ENCODE measurements around the gene CUZD1.

DNA sequence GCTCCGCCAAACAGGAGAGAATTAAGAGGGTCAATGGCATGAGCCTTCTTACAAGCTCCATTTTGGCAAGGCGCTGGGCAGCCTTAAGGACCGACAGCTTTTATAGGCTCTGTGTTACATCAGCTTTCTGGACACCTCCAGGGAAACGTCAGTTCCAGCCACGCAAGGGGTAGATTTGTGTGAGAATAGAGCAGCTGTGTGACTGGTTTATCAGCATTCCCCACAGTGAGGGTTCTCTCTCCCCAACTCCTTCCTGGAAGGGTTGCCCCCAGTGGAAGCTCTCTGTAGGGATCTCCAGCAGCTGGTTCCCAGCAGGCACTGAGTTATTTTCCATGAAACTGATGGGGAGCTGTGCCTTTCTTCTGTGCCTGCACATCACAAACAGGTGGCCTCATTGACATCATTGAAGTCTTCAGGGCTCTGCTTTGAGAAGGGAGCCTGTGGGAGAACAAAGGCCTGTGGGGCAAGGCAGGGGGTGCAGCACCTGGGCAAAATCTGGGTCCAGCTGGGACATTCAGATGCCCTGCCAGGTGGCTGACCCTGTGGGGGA lies at the start of gene CUZD1:
- TF ChIP-seq POLR2AphosphoS5 (IDR thresholded peaks at IDR 0.05) (no peak), EP300 (conservative IDR thresholded peaks at IDR 0.05; ENCODE audit: poor library complexity, severe bottlenecking) (no peak), SMC3 (conservative IDR thresholded peaks at IDR 0.05; ENCODE audit: poor library complexity) (no peak), TAF1 (IDR thresholded peaks at IDR 0.05; ENCODE audit: low read depth) (no peak), EZH2 (IDR thresholded peaks at IDR 0.05; ENCODE audit: borderline replicate concordance, insufficient read depth, low read length, poor library complexity, severe bottlenecking) (no peak), RAD21 (conservative IDR thresholded peaks at IDR 0.05) (no peak), MXI1 (conservative IDR thresholded peaks at IDR 0.05; ENCODE audit: poor library complexity, severe bottlenecking) (no peak)
- TF ChIP-seq, protein P1, sequence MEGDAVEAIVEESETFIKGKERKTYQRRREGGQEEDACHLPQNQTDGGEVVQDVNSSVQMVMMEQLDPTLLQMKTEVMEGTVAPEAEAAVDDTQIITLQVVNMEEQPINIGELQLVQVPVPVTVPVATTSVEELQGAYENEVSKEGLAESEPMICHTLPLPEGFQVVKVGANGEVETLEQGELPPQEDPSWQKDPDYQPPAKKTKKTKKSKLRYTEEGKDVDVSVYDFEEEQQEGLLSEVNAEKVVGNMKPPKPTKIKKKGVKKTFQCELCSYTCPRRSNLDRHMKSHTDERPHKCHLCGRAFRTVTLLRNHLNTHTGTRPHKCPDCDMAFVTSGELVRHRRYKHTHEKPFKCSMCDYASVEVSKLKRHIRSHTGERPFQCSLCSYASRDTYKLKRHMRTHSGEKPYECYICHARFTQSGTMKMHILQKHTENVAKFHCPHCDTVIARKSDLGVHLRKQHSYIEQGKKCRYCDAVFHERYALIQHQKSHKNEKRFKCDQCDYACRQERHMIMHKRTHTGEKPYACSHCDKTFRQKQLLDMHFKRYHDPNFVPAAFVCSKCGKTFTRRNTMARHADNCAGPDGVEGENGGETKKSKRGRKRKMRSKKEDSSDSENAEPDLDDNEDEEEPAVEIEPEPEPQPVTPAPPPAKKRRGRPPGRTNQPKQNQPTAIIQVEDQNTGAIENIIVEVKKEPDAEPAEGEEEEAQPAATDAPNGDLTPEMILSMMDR (IDR thresholded peaks at IDR 0.05; ENCODE audit: poor library complexity, severe bottlenecking): no peak
- TF ChIP-seq, protein P2, sequence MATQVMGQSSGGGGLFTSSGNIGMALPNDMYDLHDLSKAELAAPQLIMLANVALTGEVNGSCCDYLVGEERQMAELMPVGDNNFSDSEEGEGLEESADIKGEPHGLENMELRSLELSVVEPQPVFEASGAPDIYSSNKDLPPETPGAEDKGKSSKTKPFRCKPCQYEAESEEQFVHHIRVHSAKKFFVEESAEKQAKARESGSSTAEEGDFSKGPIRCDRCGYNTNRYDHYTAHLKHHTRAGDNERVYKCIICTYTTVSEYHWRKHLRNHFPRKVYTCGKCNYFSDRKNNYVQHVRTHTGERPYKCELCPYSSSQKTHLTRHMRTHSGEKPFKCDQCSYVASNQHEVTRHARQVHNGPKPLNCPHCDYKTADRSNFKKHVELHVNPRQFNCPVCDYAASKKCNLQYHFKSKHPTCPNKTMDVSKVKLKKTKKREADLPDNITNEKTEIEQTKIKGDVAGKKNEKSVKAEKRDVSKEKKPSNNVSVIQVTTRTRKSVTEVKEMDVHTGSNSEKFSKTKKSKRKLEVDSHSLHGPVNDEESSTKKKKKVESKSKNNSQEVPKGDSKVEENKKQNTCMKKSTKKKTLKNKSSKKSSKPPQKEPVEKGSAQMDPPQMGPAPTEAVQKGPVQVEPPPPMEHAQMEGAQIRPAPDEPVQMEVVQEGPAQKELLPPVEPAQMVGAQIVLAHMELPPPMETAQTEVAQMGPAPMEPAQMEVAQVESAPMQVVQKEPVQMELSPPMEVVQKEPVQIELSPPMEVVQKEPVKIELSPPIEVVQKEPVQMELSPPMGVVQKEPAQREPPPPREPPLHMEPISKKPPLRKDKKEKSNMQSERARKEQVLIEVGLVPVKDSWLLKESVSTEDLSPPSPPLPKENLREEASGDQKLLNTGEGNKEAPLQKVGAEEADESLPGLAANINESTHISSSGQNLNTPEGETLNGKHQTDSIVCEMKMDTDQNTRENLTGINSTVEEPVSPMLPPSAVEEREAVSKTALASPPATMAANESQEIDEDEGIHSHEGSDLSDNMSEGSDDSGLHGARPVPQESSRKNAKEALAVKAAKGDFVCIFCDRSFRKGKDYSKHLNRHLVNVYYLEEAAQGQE (IDR thresholded peaks at IDR 0.05; ENCODE audit: borderline replicate concordance): no peak

All from neural cell (in vitro differentiated cells).